GM23338 (cell line): Measurements from ENCODE around the gene NFILZ. TPM values are rescaled to one million over a fixed set of nuclear protein-coding genes. Genes with fewer than 3 reads are reported as not detected.

ENCODE experiments used
- ATAC-seq: fragments of 200-7000 bp; cut with Tn5 transposase; 3 replicates; pipeline ENCODE4 v1.9.1; 2020
- DNase-seq: peaks from one replicate; pipeline ENCODE4 v3.0.0-alpha.2; 2015; ENCODE audit warnings: low spot score
- H2AFZ ChIP-seq: fragments of 200-600 bp; sonication (generic); 2 replicates; pipeline ENCODE4 v1.8.0; 2016; ENCODE audit warnings: antibody characterized with exemption, mild to moderate bottlenecking, moderate library complexity
- H3F3A ChIP-seq: fragments of 200-600 bp; sonication (generic); replicated peaks from 2 replicates; pipeline ENCODE4 v1.8.0; 2017; ENCODE audit warnings: antibody characterized with exemption, mixed run types, low read depth
- H3K27ac ChIP-seq: fragments of 200-600 bp; sonication (generic); 2 replicates; pipeline ENCODE4 v1.6.1; 2016; ENCODE audit warnings: low read depth
- H3K27me3 ChIP-seq: fragments of 200-600 bp; sonication (generic); 2 replicates; pipeline ENCODE4 v1.8.0; 2016; ENCODE audit warnings: mild to moderate bottlenecking, mixed run types, moderate library complexity; ENCODE audit not compliant: insufficient read depth
- H3K36me3 ChIP-seq: fragments of 200-600 bp; sonication (generic); 2 replicates; pipeline ENCODE4 v1.8.0; 2016; ENCODE audit warnings: mild to moderate bottlenecking; ENCODE audit not compliant: insufficient read depth
- H3K4me1 ChIP-seq: fragments of 200-600 bp; sonication (generic); 2 replicates; pipeline ENCODE4 v1.8.0; 2016; ENCODE audit warnings: mild to moderate bottlenecking, moderate library complexity; ENCODE audit not compliant: insufficient read depth
- H3K4me2 ChIP-seq: fragments of 200-600 bp; sonication (generic); 2 replicates; pipeline ENCODE4 v1.7.1; 2017; ENCODE audit warnings: mixed run types
- H3K4me3 ChIP-seq: fragments of 200-600 bp; sonication (generic); 2 replicates; pipeline ENCODE4 v1.6.1; 2016; ENCODE audit warnings: mixed run types
- H3K79me2 ChIP-seq: fragments of 200-600 bp; sonication (generic); replicated peaks from 2 replicates; pipeline ENCODE4 v1.8.0; 2017; ENCODE audit warnings: mild to moderate bottlenecking; ENCODE audit not compliant: insufficient read depth
- H3K9me2 ChIP-seq: fragments of 200-600 bp; sonication (generic); 2 replicates; pipeline ENCODE4 v1.8.0; 2017; ENCODE audit not compliant: insufficient read depth
- H4K20me1 ChIP-seq: fragments of 200-600 bp; sonication (generic); replicated peaks from 2 replicates; pipeline ENCODE4 v1.8.0; 2017; ENCODE audit warnings: mild to moderate bottlenecking; ENCODE audit not compliant: insufficient read depth
- H3K27ac Mint-ChIP-seq: 2 replicates; pipeline ENCODE4 v1.8.0; 2020; ENCODE audit warnings: inconsistent platforms, mild to moderate bottlenecking, moderate library complexity, mixed read lengths
- H3K27me3 Mint-ChIP-seq: 3 replicates; pipeline ENCODE4 v1.8.0; 2022; ENCODE audit warnings: low read depth, mild to moderate bottlenecking, moderate library complexity, mixed read lengths, inconsistent platforms; ENCODE audit not compliant: insufficient read depth, poor library complexity
- H3K36me3 Mint-ChIP-seq: 3 replicates; pipeline ENCODE4 v1.8.0; 2021; ENCODE audit warnings: low read depth, mild to moderate bottlenecking, inconsistent platforms, moderate library complexity, mixed read lengths
- H3K4me1 Mint-ChIP-seq: 3 replicates; pipeline ENCODE4 v1.8.0; 2020; ENCODE audit warnings: mild to moderate bottlenecking, inconsistent platforms, mixed read lengths
- H3K4me3 Mint-ChIP-seq: 3 replicates; pipeline ENCODE4 v1.8.0; 2021; ENCODE audit warnings: moderate library complexity, mild to moderate bottlenecking, inconsistent platforms, mixed read lengths
- H3K9me3 Mint-ChIP-seq: 3 replicates; pipeline ENCODE4 v1.8.0; 2020; ENCODE audit warnings: moderate library complexity, mild to moderate bottlenecking, inconsistent platforms, mixed read lengths
- CREB1 ChIP-seq: fragments of 250-450 bp; sonication (Bioruptor Pico); IDR thresholded peaks from 2 replicates; pipeline ENCODE4 v1.5.0; 2020; ENCODE audit warnings: low read depth, mild to moderate bottlenecking, moderate library complexity
- ETS1 ChIP-seq: IDR thresholded peaks from 2 replicates; pipeline ENCODE4 v1.6.1; 2016; ENCODE audit warnings: antibody characterized with exemption
- EZH2 ChIP-seq: fragments of 200-600 bp; sonication (generic); IDR thresholded peaks from one replicate; pipeline ENCODE4 v1.8.0; 2017; ENCODE audit warnings: antibody characterized with exemption, mild to moderate bottlenecking, low read depth; ENCODE audit not compliant: unreplicated experiment
- EZH2phosphoT487 ChIP-seq: fragments of 200-600 bp; sonication (generic); IDR thresholded peaks from one replicate; pipeline ENCODE4 v1.8.1; 2018; ENCODE audit warnings: antibody characterized with exemption; ENCODE audit not compliant: unreplicated experiment
- JUNB ChIP-seq: IDR thresholded peaks from one replicate; pipeline ENCODE4 v1.6.1; 2016; ENCODE audit warnings: antibody characterized with exemption; ENCODE audit not compliant: unreplicated experiment
- NANOG ChIP-seq: IDR thresholded peaks from 2 replicates; pipeline ENCODE4 v1.6.1; 2016; ENCODE audit warnings: antibody characterized with exemption, borderline replicate concordance
- POLR2AphosphoS5 ChIP-seq: IDR thresholded peaks from 2 replicates; pipeline ENCODE4 v1.6.1; 2016; ENCODE audit warnings: antibody characterized with exemption, low read depth
- REST ChIP-seq: IDR thresholded peaks from one replicate; pipeline ENCODE4 v1.6.1; 2018; ENCODE audit warnings: antibody characterized with exemption; ENCODE audit not compliant: unreplicated experiment
- STAT1 ChIP-seq: IDR thresholded peaks from one replicate; pipeline ENCODE4 v1.6.1; 2016; ENCODE audit warnings: antibody characterized with exemption; ENCODE audit not compliant: unreplicated experiment
- ZNF114 ChIP-seq: fragments of 250-450 bp; sonication (Bioruptor Pico); IDR thresholded peaks from 2 replicates; pipeline ENCODE4 v1.5.0; 2020; ENCODE audit warnings: mild to moderate bottlenecking, moderate library complexity
- ZNF331 ChIP-seq: fragments of 250-450 bp; sonication (Bioruptor Pico); IDR thresholded peaks from 2 replicates; pipeline ENCODE4 v1.5.0; 2020; ENCODE audit warnings: low read depth, mild to moderate bottlenecking, moderate library complexity
- polyA plus RNA-seq: library from polyadenylated mRNA; unstranded; fragments of >200 nt; fragmentation: Nextera tagmentation; extraction: Ambion mirVana; gene quantifications from 2 replicates; pipeline ENCODE4 v1.2.1, GENCODE V29; 2016
- total RNA-seq: library from RNA; depleted of rRNA; stranded (reverse); fragments of >200 nt; shearing (Covaris generic); gene quantifications from 2 replicates; pipeline ENCODE4 v1.2.3, GENCODE V29; 2014
- TF ChIP-seq, protein P1 (sequence below), 2 experiments: fragments of 200-600 bp in 1 of 2; sonication (generic) in 1 of 2; conservative IDR thresholded peaks; 2 replicates each; pipeline versions ENCODE4 v1.5.1 to v1.6.1; 2016 to 2017; ENCODE audit warnings: antibody characterized with exemption in 2 of 2, low read depth in 2 of 2, mild to moderate bottlenecking in 2 of 2, moderate library complexity in 1 of 2

Gene NFILZ
- total and polyA plus RNA-seq, 2 experiments from 2014 or later: not detected

- Histone ChIP-seq H3K27me3 (no peaks in the 10 kb centered on the region), H3F3A (no peaks in the 10 kb centered on the region), H3K9me2 (no peaks in the 10 kb centered on the region), H3K4me3 (no peak overlapping the region), H2AFZ (no peak overlapping the region), H4K20me1 (no peaks in the 10 kb centered on the region), H3K36me3 (no peaks in the 10 kb centered on the region), H3K4me2 (no peak overlapping the region), H3K4me1 (no peaks in the 10 kb centered on the region), H3K79me2 (no peaks in the 10 kb centered on the region), H3K27ac (no peak overlapping the region)
- ATAC-seq: no peak
- H3K9me3 Mint-ChIP-seq: peaks cover 84% of the 10 kb centered on the region
- TF ChIP-seq EZH2 (no peak), ZNF331 (CRISPR knock-in tag) (no peak), POLR2AphosphoS5 (no peak), REST (no peak), EZH2phosphoT487 (no peak), ETS1 (no peak), NANOG (no peak), JUNB (no peak), STAT1 (no peak), ZNF114 (CRISPR knock-in tag) (no peak)
- TF ChIP-seq, protein P1, sequence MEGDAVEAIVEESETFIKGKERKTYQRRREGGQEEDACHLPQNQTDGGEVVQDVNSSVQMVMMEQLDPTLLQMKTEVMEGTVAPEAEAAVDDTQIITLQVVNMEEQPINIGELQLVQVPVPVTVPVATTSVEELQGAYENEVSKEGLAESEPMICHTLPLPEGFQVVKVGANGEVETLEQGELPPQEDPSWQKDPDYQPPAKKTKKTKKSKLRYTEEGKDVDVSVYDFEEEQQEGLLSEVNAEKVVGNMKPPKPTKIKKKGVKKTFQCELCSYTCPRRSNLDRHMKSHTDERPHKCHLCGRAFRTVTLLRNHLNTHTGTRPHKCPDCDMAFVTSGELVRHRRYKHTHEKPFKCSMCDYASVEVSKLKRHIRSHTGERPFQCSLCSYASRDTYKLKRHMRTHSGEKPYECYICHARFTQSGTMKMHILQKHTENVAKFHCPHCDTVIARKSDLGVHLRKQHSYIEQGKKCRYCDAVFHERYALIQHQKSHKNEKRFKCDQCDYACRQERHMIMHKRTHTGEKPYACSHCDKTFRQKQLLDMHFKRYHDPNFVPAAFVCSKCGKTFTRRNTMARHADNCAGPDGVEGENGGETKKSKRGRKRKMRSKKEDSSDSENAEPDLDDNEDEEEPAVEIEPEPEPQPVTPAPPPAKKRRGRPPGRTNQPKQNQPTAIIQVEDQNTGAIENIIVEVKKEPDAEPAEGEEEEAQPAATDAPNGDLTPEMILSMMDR (conservative IDR thresholded peaks at IDR 0.05; ENCODE audit: low read depth in 2 of 2): no peak
- no peak overlapping the region for H3K4me3 Mint-ChIP-seq
- H3K4me1 Mint-ChIP-seq: no peaks in the 10 kb centered on the region
- peaks cover 27% of the 10 kb centered on the region for H3K36me3 Mint-ChIP-seq
- no peak overlapping the region for H3K27ac Mint-ChIP-seq
- peaks cover 11% of the 10 kb centered on the region for H3K27me3 Mint-ChIP-seq
- no peak for DNase-seq
Measured at GRCh38 chr19:8655340-8655709, 24.9 kb downstream of the NFILZ start.

DNA sequence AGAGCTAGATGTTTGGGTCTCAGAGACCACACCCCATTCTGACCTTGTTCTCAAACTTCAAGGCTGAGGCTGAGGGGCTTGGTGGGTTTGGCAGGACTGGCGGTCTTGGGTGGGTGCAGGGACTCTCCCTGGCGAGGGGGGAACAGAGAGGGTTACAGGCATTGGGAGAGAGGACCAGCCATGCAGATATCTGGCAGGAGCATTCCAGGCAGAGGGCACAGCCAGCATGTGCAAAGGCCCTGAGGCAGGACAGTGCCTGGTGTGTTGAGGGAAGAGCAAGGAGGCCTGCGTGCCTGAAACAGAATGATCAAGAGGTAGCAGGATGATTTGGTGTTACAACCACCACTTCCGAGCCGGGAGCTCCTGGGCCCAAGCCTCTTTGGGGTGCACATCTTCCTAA is 27.4 kb downstream of the NFILZ start:
- H3K36me3 ChIP-seq: no peaks in the 10 kb centered on the region
- Mint-ChIP-seq H3K27ac (no peak overlapping the region), H3K36me3 (peaks cover 37% of the 10 kb centered on the region), H3K4me3 (no peak overlapping the region), H3K27me3 (peaks cover 11% of the 10 kb centered on the region), H3K9me3 (peaks cover 86% of the 10 kb centered on the region), H3K4me1 (no peaks in the 10 kb centered on the region)
- no peaks in the 10 kb centered on the region for H3F3A ChIP-seq
- no peaks in the 10 kb centered on the region for H3K79me2 ChIP-seq
- ATAC-seq: no peak
- no peaks in the 10 kb centered on the region for H3K9me2 ChIP-seq
- DNase-seq: no peak
- no peak overlapping the region for H3K27ac ChIP-seq
- H2AFZ ChIP-seq: no peak overlapping the region
- H3K4me2 ChIP-seq: no peak overlapping the region
- no peaks in the 10 kb centered on the region for H3K4me1 ChIP-seq
- H3K4me3 ChIP-seq: no peak overlapping the region
- H3K27me3 ChIP-seq: no peaks in the 10 kb centered on the region
- no peaks in the 10 kb centered on the region for H4K20me1 ChIP-seq
- TF ChIP-seq STAT1 (no peak), ZNF331 (CRISPR knock-in tag) (no peak), CREB1 (no peak), EZH2phosphoT487 (no peak), POLR2AphosphoS5 (no peak), ZNF114 (CRISPR knock-in tag) (no peak), ETS1 (no peak), REST (no peak)
